HepG2 (cell line): ENCODE measurements around the gene GFY. TPM values are rescaled to one million over a fixed set of nuclear protein-coding genes. Genes with fewer than 3 reads are reported as not detected.

Source experiments
- ARHGAP35 ChIP-seq: sonication (generic); formaldehyde crosslinking; IDR thresholded peaks from 2 replicates; pipeline ENCODE4 v1.9.0; 2022; ENCODE audit warnings: mild to moderate bottlenecking, inconsistent platforms, moderate library complexity, missing genetic modification reagents, borderline replicate concordance
- HNRNPUL1 ChIP-seq: fragments of 200-400 bp; formaldehyde crosslinking; IDR thresholded peaks from 2 replicates; pipeline ENCODE4 v1.6.1; 2017; ENCODE audit warnings: low read depth, mild to moderate bottlenecking, low read length, moderate library complexity
- KAT2B ChIP-seq: fragments of 150-350 bp; IDR thresholded peaks from 2 replicates; pipeline ENCODE4 v1.6.1; 2014; ENCODE audit warnings: low read depth, low read length, borderline replicate concordance
- MXI1 ChIP-seq: IDR thresholded peaks from 3 replicates; pipeline ENCODE4 v1.6.1; 2012; ENCODE audit warnings: low read depth, low read length, inconsistent platforms, borderline replicate concordance
- NFE2 ChIP-seq: sonication (generic); formaldehyde crosslinking; IDR thresholded peaks from 2 replicates; pipeline ENCODE4 v1.4.0; 2020; ENCODE audit warnings: missing genetic modification reagents
- REL ChIP-seq: sonication (generic); formaldehyde crosslinking; conservative IDR thresholded peaks from 2 replicates; pipeline ENCODE4 v1.8.0; 2022; ENCODE audit warnings: mild to moderate bottlenecking, missing genetic modification reagents, moderate library complexity
- TEAD3 ChIP-seq: optimal IDR thresholded peaks from 2 replicates; pipeline ENCODE3; 2016; ENCODE audit warnings: borderline replicate concordance
- ZNF292 ChIP-seq: sonication (generic); formaldehyde crosslinking; IDR thresholded peaks from 2 replicates; pipeline ENCODE4 v1.8.1; 2022; ENCODE audit warnings: mild to moderate bottlenecking, low read depth, missing genetic modification reagents, borderline replicate concordance
- ZNF34 ChIP-seq: sonication (generic); formaldehyde crosslinking; IDR thresholded peaks from 2 replicates; pipeline ENCODE4 v1.4.0; 2020; ENCODE audit warnings: mild to moderate bottlenecking, missing genetic modification reagents, borderline replicate concordance
- ZNF557 ChIP-seq: sonication (generic); formaldehyde crosslinking; IDR thresholded peaks from 2 replicates; pipeline ENCODE4 v1.4.0; 2020; ENCODE audit warnings: missing genetic modification reagents
- ZNF563 ChIP-seq: sonication (generic); formaldehyde crosslinking; IDR thresholded peaks from 2 replicates; pipeline ENCODE4 v1.8.0; 2022; ENCODE audit warnings: mild to moderate bottlenecking, moderate library complexity, missing genetic modification reagents
- ZSCAN25 ChIP-seq: sonication (generic); formaldehyde crosslinking; IDR thresholded peaks from 2 replicates; pipeline ENCODE4 v1.8.0; 2022; ENCODE audit warnings: mild to moderate bottlenecking, missing genetic modification reagents
- polyA plus RNA-seq, 8 experiments: library from polyadenylated mRNA; depleted of rRNA in 3 of 8; stranded (reverse) in 7 of 8; unstranded in 1 of 8; fragments of >200 nt; fragmentation: Illumina TruSeq in 4 of 8; extraction: Trizol in 4 of 8; gene quantifications; 2 replicates each; pipeline versions ENCODE4 v1.2.1 to v1.2.3, GENCODE V29; 2011 to 2016; ENCODE audit warnings: low read depth in 4 of 8, missing spikeins in 1 of 8, mixed read lengths in 1 of 8; ENCODE audit not compliant: insufficient read depth in 1 of 8
- total RNA-seq, 5 experiments: library from RNA; depleted of rRNA; stranded (reverse); fragments of >200 nt; fragmentation: Illumina TruSeq; extraction: Trizol; gene quantifications; 2 replicates each; pipeline ENCODE4 v1.2.3, GENCODE V29; 2016; ENCODE audit warnings: low read depth in 1 of 5
- TF ChIP-seq, protein P1 (sequence below): sonication (generic); formaldehyde crosslinking; IDR thresholded peaks from 2 replicates; pipeline ENCODE4 v1.4.0; 2020; ENCODE audit warnings: mild to moderate bottlenecking, missing genetic modification reagents
- TF ChIP-seq, protein P2 (sequence below): sonication (generic); formaldehyde crosslinking; IDR thresholded peaks from 2 replicates; pipeline ENCODE4 v1.5.1; 2020; ENCODE audit warnings: mild to moderate bottlenecking, missing genetic modification reagents
- TF ChIP-seq, protein P3 (sequence below): sonication (generic); formaldehyde crosslinking; IDR thresholded peaks from 2 replicates; pipeline ENCODE4 v1.8.1; 2023; ENCODE audit warnings: mild to moderate bottlenecking, missing genetic modification reagents, borderline replicate concordance
- TF ChIP-seq, protein P4 (sequence below): IDR thresholded peaks from 2 replicates; pipeline ENCODE4 v1.6.1; 2016
- TF ChIP-seq, protein P5 (sequence below): sonication (generic); formaldehyde crosslinking; IDR thresholded peaks from 2 replicates; pipeline ENCODE4 v1.4.0; 2020; ENCODE audit warnings: missing genetic modification reagents, mild to moderate bottlenecking, borderline replicate concordance
- TF ChIP-seq, protein P6 (sequence below): IDR thresholded peaks from 2 replicates; pipeline ENCODE4 v1.6.1; 2016; ENCODE audit warnings: missing compliant biosample characterization, missing genetic modification reagents, borderline replicate concordance
- TF ChIP-seq, protein P7 (sequence below): sonication (generic); formaldehyde crosslinking; IDR thresholded peaks from 2 replicates; pipeline ENCODE4 v1.5.0; 2020; ENCODE audit warnings: missing genetic modification reagents

The GFY gene
- total and polyA plus RNA-seq, 2 of the 13 experiments (the other 11 are each of a cell fraction or from before 2014, with no cell fraction given), result not detected

DNA sequence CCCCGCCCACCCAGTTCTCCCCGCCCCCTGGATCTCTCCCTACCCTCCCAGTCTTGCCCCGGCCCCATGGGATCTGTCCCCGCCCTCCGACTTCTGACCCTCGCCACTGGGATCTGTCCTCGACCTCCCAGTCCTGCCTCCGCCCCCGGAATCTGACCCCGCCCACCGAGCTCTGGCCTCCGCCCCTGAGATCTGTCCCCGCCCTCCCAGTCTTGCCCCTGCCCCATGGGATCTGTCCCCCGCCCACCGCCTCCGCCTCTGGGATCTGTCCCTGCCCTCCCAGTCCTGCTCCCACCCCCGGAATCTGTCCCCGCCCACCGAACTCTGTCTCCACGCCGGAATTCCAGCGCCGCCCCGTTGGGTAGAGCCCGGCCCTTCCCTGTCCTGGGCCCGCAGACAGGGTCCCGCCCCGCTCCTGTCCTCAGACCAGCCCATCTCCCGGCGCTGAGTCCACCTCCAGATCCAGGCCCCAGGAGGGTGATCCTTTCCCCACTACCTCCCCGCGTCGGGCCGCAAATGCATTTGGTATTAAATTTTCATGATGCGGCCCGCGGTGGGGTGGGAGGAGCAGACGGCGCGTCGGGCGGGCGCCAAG, 17.7 kb downstream of the GFY start (continued):
- TF ChIP-seq HNRNPUL1 (no peak), ZSCAN25 (CRISPR knock-in tag) (no peak), ZNF292 (no peak), ZNF557 (CRISPR knock-in tag) (no peak), ZNF563 (peak; percentile 78), KAT2B (no peak), MXI1 (no peak), REL (no peak; the same call in 1 of the 2 replicates), ZNF34 (no peak), TEAD3 (CRISPR knock-in tag) (peak; percentile 14), NFE2 (CRISPR knock-in tag) (no peak), ARHGAP35 (CRISPR knock-in tag) (peak; percentile 19; the same call in 1 of the 2 replicates)
- TF ChIP-seq, protein P1, sequence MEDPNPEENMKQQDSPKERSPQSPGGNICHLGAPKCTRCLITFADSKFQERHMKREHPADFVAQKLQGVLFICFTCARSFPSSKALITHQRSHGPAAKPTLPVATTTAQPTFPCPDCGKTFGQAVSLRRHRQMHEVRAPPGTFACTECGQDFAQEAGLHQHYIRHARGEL (CRISPR knock-in tag), result no peak
- TF ChIP-seq, protein P2, sequence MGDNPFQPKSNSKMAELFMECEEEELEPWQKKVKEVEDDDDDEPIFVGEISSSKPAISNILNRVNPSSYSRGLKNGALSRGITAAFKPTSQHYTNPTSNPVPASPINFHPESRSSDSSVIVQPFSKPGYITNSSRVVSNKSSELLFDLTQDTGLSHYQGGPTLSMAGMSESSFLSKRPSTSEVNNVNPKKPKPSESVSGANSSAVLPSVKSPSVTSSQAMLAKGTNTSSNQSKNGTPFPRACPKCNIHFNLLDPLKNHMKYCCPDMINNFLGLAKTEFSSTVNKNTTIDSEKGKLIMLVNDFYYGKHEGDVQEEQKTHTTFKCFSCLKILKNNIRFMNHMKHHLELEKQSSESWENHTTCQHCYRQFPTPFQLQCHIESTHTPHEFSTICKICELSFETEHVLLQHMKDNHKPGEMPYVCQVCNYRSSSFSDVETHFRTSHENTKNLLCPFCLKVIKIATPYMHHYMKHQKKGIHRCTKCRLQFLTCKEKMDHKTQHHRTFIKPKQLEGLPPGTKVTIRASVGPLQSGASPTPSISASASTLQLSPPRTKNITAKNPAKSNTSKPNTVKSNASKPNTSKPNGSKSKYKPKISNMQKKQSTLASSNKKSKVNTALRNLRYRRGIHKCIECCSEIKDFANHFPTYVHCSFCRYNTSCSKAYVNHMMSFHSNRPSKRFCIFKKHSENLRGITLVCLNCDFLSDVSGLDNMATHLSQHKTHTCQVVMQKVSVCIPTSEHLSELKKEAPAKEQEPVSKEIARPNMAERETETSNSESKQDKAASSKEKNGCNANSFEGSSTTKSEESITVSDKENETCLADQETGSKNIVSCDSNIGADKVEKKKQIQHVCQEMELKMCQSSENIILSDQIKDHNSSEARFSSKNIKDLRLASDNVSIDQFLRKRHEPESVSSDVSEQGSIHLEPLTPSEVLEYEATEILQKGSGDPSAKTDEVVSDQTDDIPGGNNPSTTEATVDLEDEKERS (CRISPR knock-in tag), result no peak
- TF ChIP-seq, protein P3, sequence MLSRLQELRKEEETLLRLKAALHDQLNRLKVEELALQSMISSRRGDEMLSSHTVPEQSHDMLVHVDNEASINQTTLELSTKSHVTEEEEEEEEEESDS (CRISPR knock-in tag), result no peak
- TF ChIP-seq, protein P4, sequence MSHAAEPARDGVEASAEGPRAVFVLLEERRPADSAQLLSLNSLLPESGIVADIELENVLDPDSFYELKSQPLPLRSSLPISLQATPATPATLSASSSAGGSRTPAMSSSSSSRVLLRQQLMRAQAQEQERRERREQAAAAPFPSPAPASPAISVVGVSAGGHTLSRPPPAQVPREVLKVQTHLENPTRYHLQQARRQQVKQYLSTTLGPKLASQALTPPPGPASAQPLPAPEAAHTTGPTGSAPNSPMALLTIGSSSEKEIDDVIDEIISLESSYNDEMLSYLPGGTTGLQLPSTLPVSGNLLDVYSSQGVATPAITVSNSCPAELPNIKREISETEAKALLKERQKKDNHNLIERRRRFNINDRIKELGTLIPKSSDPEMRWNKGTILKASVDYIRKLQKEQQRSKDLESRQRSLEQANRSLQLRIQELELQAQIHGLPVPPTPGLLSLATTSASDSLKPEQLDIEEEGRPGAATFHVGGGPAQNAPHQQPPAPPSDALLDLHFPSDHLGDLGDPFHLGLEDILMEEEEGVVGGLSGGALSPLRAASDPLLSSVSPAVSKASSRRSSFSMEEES (CRISPR knock-in tag), result no peak
- TF ChIP-seq, protein P5, sequence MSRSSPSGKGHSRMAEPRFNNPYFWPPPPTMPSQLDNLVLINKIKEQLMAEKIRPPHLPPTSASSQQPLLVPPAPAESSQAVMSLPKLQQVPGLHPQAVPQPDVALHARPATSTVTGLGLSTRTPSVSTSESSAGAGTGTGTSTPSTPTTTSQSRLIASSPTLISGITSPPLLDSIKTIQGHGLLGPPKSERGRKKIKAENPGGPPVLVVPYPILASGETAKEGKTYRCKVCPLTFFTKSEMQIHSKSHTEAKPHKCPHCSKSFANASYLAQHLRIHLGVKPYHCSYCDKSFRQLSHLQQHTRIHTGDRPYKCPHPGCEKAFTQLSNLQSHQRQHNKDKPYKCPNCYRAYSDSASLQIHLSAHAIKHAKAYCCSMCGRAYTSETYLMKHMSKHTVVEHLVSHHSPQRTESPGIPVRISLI (CRISPR knock-in tag), result no peak
- TF ChIP-seq, protein P6, sequence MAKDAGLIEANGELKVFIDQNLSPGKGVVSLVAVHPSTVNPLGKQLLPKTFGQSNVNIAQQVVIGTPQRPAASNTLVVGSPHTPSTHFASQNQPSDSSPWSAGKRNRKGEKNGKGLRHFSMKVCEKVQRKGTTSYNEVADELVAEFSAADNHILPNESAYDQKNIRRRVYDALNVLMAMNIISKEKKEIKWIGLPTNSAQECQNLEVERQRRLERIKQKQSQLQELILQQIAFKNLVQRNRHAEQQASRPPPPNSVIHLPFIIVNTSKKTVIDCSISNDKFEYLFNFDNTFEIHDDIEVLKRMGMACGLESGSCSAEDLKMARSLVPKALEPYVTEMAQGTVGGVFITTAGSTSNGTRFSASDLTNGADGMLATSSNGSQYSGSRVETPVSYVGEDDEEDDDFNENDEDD (CRISPR knock-in tag), result no peak
- TF ChIP-seq, protein P7, sequence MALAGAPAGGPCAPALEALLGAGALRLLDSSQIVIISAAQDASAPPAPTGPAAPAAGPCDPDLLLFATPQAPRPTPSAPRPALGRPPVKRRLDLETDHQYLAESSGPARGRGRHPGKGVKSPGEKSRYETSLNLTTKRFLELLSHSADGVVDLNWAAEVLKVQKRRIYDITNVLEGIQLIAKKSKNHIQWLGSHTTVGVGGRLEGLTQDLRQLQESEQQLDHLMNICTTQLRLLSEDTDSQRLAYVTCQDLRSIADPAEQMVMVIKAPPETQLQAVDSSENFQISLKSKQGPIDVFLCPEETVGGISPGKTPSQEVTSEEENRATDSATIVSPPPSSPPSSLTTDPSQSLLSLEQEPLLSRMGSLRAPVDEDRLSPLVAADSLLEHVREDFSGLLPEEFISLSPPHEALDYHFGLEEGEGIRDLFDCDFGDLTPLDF, result no peak
